Middle frontal gyrus (tissue), 1 donor: Measurements from ENCODE around the gene IL22RA2.

Experiments used
- DNase-seq: peaks from one replicate; pipeline ENCODE4 v3.0.0-alpha.2; 2015; ENCODE audit warnings: low spot score; ENCODE audit errors: extremely low spot score

Gene IL22RA2

GRCh38 chr6:137167702-137168377, 5.6 kb downstream of the IL22RA2 start:
- DNase-seq = no peak

GRCh38 chr6:137166247-137167098, 7.0 kb downstream of the IL22RA2 start:
- no peak for DNase-seq

GRCh38 chr6:137165375-137166246, 7.8 kb downstream of the IL22RA2 start:
- DNase-seq = no peak

- no peak for DNase-seq
These were observed 9.6 kb downstream of the IL22RA2 start for GRCh38 chr6:137163732-137164318.

GRCh38 chr6:137162692-137163306, 10.6 kb downstream of the IL22RA2 start:
- no peak for DNase-seq

GRCh38 chr6:137161949-137162348, 11.5 kb downstream of the IL22RA2 start:
- no peak for DNase-seq

GRCh38 chr6:137160763-137161162, 12.7 kb downstream of the IL22RA2 start:
- DNase-seq = no peak

- DNase-seq = no peak
These were observed 13.5 kb downstream of the IL22RA2 start for GRCh38 chr6:137159912-137160311.

- DNase-seq = no peak
These were observed 15.8 kb downstream of the IL22RA2 start for GRCh38 chr6:137157601-137158000.

GRCh38 chr6:137156650-137157049, 16.8 kb downstream of the IL22RA2 start:
- no peak for DNase-seq

GRCh38 chr6:137155830-137156229, 17.6 kb downstream of the IL22RA2 start:
- DNase-seq = no peak

- no peak for DNase-seq
These were observed 23.4 kb downstream of the IL22RA2 start for GRCh38 chr6:137150072-137150471.

GRCh38 chr6:137149035-137149393, 24.4 kb downstream of the IL22RA2 start:
- no peak for DNase-seq

- no peak for DNase-seq
These were observed 25.0 kb downstream of the IL22RA2 start for GRCh38 chr6:137148306-137149034.

GRCh38 chr6:137147195-137147594, 26.2 kb downstream of the IL22RA2 start:
- DNase-seq = no peak

- DNase-seq = no peak
These were observed 27.2 kb downstream of the IL22RA2 start for GRCh38 chr6:137146206-137146605.

- no peak for DNase-seq
These were observed 28.0 kb downstream of the IL22RA2 start for GRCh38 chr6:137145421-137145820.

GRCh38 chr6:137136065-137136464, 37.4 kb downstream of the IL22RA2 start:
- no peak for DNase-seq

GRCh38 chr6:137134483-137134882, 39.0 kb downstream of the IL22RA2 start:
- no peak for DNase-seq

GRCh38 chr6:137133122-137133521, 40.3 kb downstream of the IL22RA2 start:
- DNase-seq = no peak
